Sigmoid colon (tissue), 7 donors: ENCODE measurements around the gene SLC44A5. TPM values are rescaled to one million over a fixed set of nuclear protein-coding genes. Genes with fewer than 3 reads are reported as not detected.

Experiments
- DNase-seq: peaks from one replicate; pipeline ENCODE4 v3.0.0-alpha.2; 2019
- H3K27ac ChIP-seq, 4 donors: fragments of 200-600 bp; sonication (generic); one replicate each; pipeline ENCODE4 v1.5.1; 2016 to 2019; ENCODE audit warnings: mild to moderate bottlenecking in 1 of 4
- H3K27me3 ChIP-seq, 3 donors: fragments of 200-600 bp; sonication (generic); one replicate each; pipeline ENCODE4 v1.5.1; 2019; ENCODE audit warnings: mild to moderate bottlenecking in 1 of 3
- H3K36me3 ChIP-seq, 4 donors: fragments of 200-600 bp; sonication (generic); one replicate each; pipeline ENCODE4 v1.5.1; 2016 to 2019
- H3K4me1 ChIP-seq, 4 donors: fragments of 200-600 bp; sonication (generic); one replicate each; pipeline ENCODE4 v1.5.1; 2017 to 2019
- H3K4me3 ChIP-seq, 4 donors: fragments of 200-600 bp; sonication (generic); one replicate each; pipeline ENCODE4 v1.5.1; 2017 to 2019; ENCODE audit warnings: mild to moderate bottlenecking in 2 of 4, moderate library complexity in 1 of 4
- H3K9me3 ChIP-seq, 4 donors: fragments of 200-600 bp in 3 of 4; sonication (generic) in 3 of 4; one replicate each; pipeline versions ENCODE4 v1.5.1 to v1.6.1; 2013 to 2019
- CTCF ChIP-seq, 4 experiments: fragments of 450-650 bp in 3 of 4; fragments of 200-600 bp in 1 of 4; IDR thresholded peaks; one replicate each; pipeline ENCODE4 v1.5.1; 2016 to 2019; ENCODE audit warnings: antibody characterized with exemption in 4 of 4, mild to moderate bottlenecking in 3 of 4, moderate library complexity in 2 of 4
- EP300 ChIP-seq, 4 donors: sonication (generic); formaldehyde crosslinking; IDR thresholded peaks; one replicate each; pipeline ENCODE4 v1.6.1; 2017; ENCODE audit warnings: antibody characterized with exemption in 4 of 4
- POLR2A ChIP-seq, 2 donors: fragments of 450-650 bp; IDR thresholded peaks; one replicate each; pipeline ENCODE4 v1.6.1; 2016; ENCODE audit warnings: antibody characterized with exemption in 2 of 2, mild to moderate bottlenecking in 2 of 2, moderate library complexity in 2 of 2
- POLR2AphosphoS5 ChIP-seq, 4 donors: sonication (generic); formaldehyde crosslinking; IDR thresholded peaks; one replicate each; pipeline ENCODE4 v1.6.1; 2017; ENCODE audit warnings: antibody characterized with exemption in 4 of 4
- WGBS, 2 donors: extraction: QIAGEN DNeasy Blood & Tissue Kit; methylation state at CpG; one replicate each; pipeline ENCODE4 v1.1.7; 2013; 5-methylcytosine and 5-hydroxymethylcytosine counted together
- intact Hi-C: fragments of 100-400 bp; cut with DNase I; formaldehyde crosslinking; loops from one replicate; pipeline ENCODE4 v1.15.1; 2023
- polyA plus RNA-seq, 3 donors: library from polyadenylated mRNA; stranded (reverse); fragments of 200-250 nt; gene quantifications; one replicate each; pipeline ENCODE4 v1.2.3, GENCODE V29; 2013
- total RNA-seq, 4 donors: library from RNA; depleted of rRNA; stranded (reverse); fragments of >200 nt; gene quantifications; one replicate each; pipeline ENCODE4 v1.1.0, GENCODE V29; 2016
- donor health status: healthy with polysubstance abuse.
- donor health status: Bipolar disorder and iron deficiency.
- donor health status: healthy.

The SLC44A5 gene
- total and polyA plus RNA-seq, 7 donors = 0.36 to 1.4 (median 0.67) TPM; not detected in 1

- H3K4me3 ChIP-seq = no peak overlapping the region
- H3K27me3 ChIP-seq = no peaks in the 10 kb centered on the region
- no peak for DNase-seq
- H3K4me1 ChIP-seq = no peaks in the 10 kb centered on the region
- no peaks in the 10 kb centered on the region for H3K36me3 ChIP-seq
- intact Hi-C loops = no loop called here
- no peaks in the 10 kb centered on the region for H3K9me3 ChIP-seq
- no peak overlapping the region for H3K27ac ChIP-seq
- TF ChIP-seq POLR2AphosphoS5 (IDR thresholded peaks at IDR 0.05) (no peak), CTCF (IDR thresholded peaks at IDR 0.05) (no peak), POLR2A (IDR thresholded peaks at IDR 0.05) (no peak), EP300 (IDR thresholded peaks at IDR 0.05) (no peak)
Measured at GRCh38 chr1:75640137-75640536, 29.2 kb upstream of the SLC44A5 start.

- Histone ChIP-seq H3K4me1 (no peaks in the 10 kb centered on the region), H3K4me3 (no peak overlapping the region), H3K27me3 (no peaks in the 10 kb centered on the region), H3K36me3 (no peaks in the 10 kb centered on the region), H3K9me3 (no peaks in the 10 kb centered on the region), H3K27ac (no peak overlapping the region)
- 45 to 46% methylated on average over 2 of the region's 2 CpGs for WGBS, 2 donors
- intact Hi-C loops = no loop called here
- TF ChIP-seq EP300 (IDR thresholded peaks at IDR 0.05) (no peak), POLR2A (IDR thresholded peaks at IDR 0.05) (no peak), CTCF (IDR thresholded peaks at IDR 0.05) (peak in 3 of 4 experiments; percentile 30 to 58 (median 55)), POLR2AphosphoS5 (IDR thresholded peaks at IDR 0.05) (no peak)
- no peak for DNase-seq
Measured at GRCh38 chr1:75632350-75632949, 21.5 kb upstream of the SLC44A5 start.

- Histone ChIP-seq H3K36me3 (no peaks in the 10 kb centered on the region), H3K4me3 (no peak overlapping the region), H3K27ac (no peak overlapping the region), H3K4me1 (no peaks in the 10 kb centered on the region), H3K27me3 (no peaks in the 10 kb centered on the region), H3K9me3 (no peaks in the 10 kb centered on the region)
- DNase-seq = no peak
- intact Hi-C loops = no loop called here
- 52 to 78% methylated on average over 1 of the region's 1 CpG for WGBS, 2 donors
- TF ChIP-seq POLR2AphosphoS5 (IDR thresholded peaks at IDR 0.05) (no peak), CTCF (IDR thresholded peaks at IDR 0.05) (no peak), EP300 (IDR thresholded peaks at IDR 0.05) (no peak), POLR2A (IDR thresholded peaks at IDR 0.05) (no peak)
Measured at GRCh38 chr1:75630998-75631397, 20.1 kb upstream of the SLC44A5 start.

- intact Hi-C loops = no loop called here
- Histone ChIP-seq H3K27me3 (no peaks in the 10 kb centered on the region), H3K27ac (no peak overlapping the region), H3K4me3 (no peak overlapping the region), H3K4me1 (no peaks in the 10 kb centered on the region), H3K36me3 (no peaks in the 10 kb centered on the region), H3K9me3 (no peaks in the 10 kb centered on the region)
- no peak for TF ChIP-seq POLR2A (IDR thresholded peaks at IDR 0.05)
- no peak for TF ChIP-seq CTCF (IDR thresholded peaks at IDR 0.05)
- TF ChIP-seq POLR2AphosphoS5 (IDR thresholded peaks at IDR 0.05) = no peak
- no peak for TF ChIP-seq EP300 (IDR thresholded peaks at IDR 0.05)
- WGBS, 2 donors = 55 to 69% methylated on average over 3 of the region's 3 CpGs
- no peak for DNase-seq
Measured at GRCh38 chr1:75630004-75630594, 19.2 kb upstream of the SLC44A5 start.

GRCh38 chr1:75625795-75626194 lies 14.9 kb upstream of the SLC44A5 start:
- 67 to 83% methylated on average over 3 of the region's 3 CpGs for WGBS, 2 donors
- no peak for DNase-seq
- no peaks in the 10 kb centered on the region for H3K36me3 ChIP-seq
- intact Hi-C loops = no loop called here
- no peaks in the 10 kb centered on the region for H3K9me3 ChIP-seq
- no peak overlapping the region for H3K4me3 ChIP-seq
- no peak overlapping the region for H3K27ac ChIP-seq
- H3K27me3 ChIP-seq = no peaks in the 10 kb centered on the region
- no peak for TF ChIP-seq POLR2AphosphoS5 (IDR thresholded peaks at IDR 0.05)
- TF ChIP-seq CTCF (IDR thresholded peaks at IDR 0.05) = no peak
- no peak for TF ChIP-seq EP300 (IDR thresholded peaks at IDR 0.05)
- TF ChIP-seq POLR2A (IDR thresholded peaks at IDR 0.05) = no peak
- H3K4me1 ChIP-seq = no peaks in the 10 kb centered on the region
